CD4-positive, alpha-beta memory T cell (primary cell): Measurements from ENCODE around the gene TRHDE. TPM values are rescaled to one million over a fixed set of nuclear protein-coding genes. Genes with fewer than 3 reads are reported as not detected.

Experiments used
- CTCF ChIA-PET: fragments of 350-600 bp; sonication (Branson Sonifier 250); formaldehyde crosslinking; loops from one replicate; lab custom pipeline; 2021; ENCODE audit warnings: inconsistent platforms; ENCODE audit not compliant: partially characterized antibody; lab: Charles Lee
- POLR2A ChIA-PET: fragments of 350-600 bp; sonication (Branson Sonifier 250); formaldehyde crosslinking; loops from one replicate; lab custom pipeline; 2021; ENCODE audit not compliant: partially characterized antibody; lab: Charles Lee
- DNase-seq, 5 donors: peaks; one replicate each; pipeline versions ENCODE4 v3.0.0 to v3.0.0-alpha.2; 2020 to 2022; ENCODE audit warnings: mixed read lengths in 1 of 5
- H3K27ac ChIP-seq: one replicate; pipeline ENCODE4 v1.7.0; 2013; ENCODE audit warnings: low read depth, low read length
- H3K27me3 ChIP-seq: 2 replicates; pipeline ENCODE4 v1.7.0; 2013; ENCODE audit warnings: mild to moderate bottlenecking, low read length, moderate library complexity; ENCODE audit not compliant: insufficient read depth
- H3K36me3 ChIP-seq: 2 replicates; pipeline ENCODE4 v1.7.0; 2013; ENCODE audit warnings: mild to moderate bottlenecking, low read length, moderate library complexity; ENCODE audit not compliant: insufficient read depth
- H3K4me1 ChIP-seq: 2 replicates; pipeline ENCODE4 v1.7.0; 2013; ENCODE audit warnings: mild to moderate bottlenecking, low read length, moderate library complexity; ENCODE audit not compliant: insufficient read depth
- H3K4me3 ChIP-seq, 2 donors: one replicate each; pipeline ENCODE4 v1.7.0; 2013; ENCODE audit warnings: low read length in 2 of 2, mild to moderate bottlenecking in 1 of 2
- H3K9me3 ChIP-seq, 2 donors: one replicate each; pipeline ENCODE4 v1.7.0; 2013; ENCODE audit warnings: low read length in 2 of 2, control low read depth in 1 of 2; ENCODE audit not compliant: control insufficient read depth in 1 of 2
- H3K27ac Mint-ChIP-seq, 7 donors: one replicate each; pipeline ENCODE4 v1.8.0; 2020 to 2021; ENCODE audit warnings: mixed read lengths in 7 of 7, mild to moderate bottlenecking in 6 of 7, inconsistent platforms in 3 of 7, moderate library complexity in 3 of 7
- H3K27me3 Mint-ChIP-seq, 2 donors: one replicate each; pipeline ENCODE4 v1.8.0; 2020 to 2021; ENCODE audit warnings: mixed read lengths in 2 of 2
- H3K36me3 Mint-ChIP-seq, 2 donors: one replicate each; pipeline ENCODE4 v1.8.0; 2020 to 2021; ENCODE audit warnings: mixed read lengths in 2 of 2, inconsistent platforms in 1 of 2, mild to moderate bottlenecking in 1 of 2
- H3K4me1 Mint-ChIP-seq, 4 donors: one replicate each; pipeline ENCODE4 v1.8.0; 2020 to 2021; ENCODE audit warnings: mixed read lengths in 4 of 4, mild to moderate bottlenecking in 1 of 4
- H3K4me3 Mint-ChIP-seq, 8 donors: one replicate each; pipeline ENCODE4 v1.8.0; 2020 to 2021; ENCODE audit warnings: mixed read lengths in 8 of 8, mild to moderate bottlenecking in 7 of 8, moderate library complexity in 6 of 8, inconsistent platforms in 3 of 8
- H3K9me3 Mint-ChIP-seq, 8 donors: one replicate each; pipeline ENCODE4 v1.8.0; 2020 to 2021; ENCODE audit warnings: mixed read lengths in 8 of 8, mild to moderate bottlenecking in 5 of 8, inconsistent platforms in 3 of 8, moderate library complexity in 1 of 8
- intact Hi-C: fragments of 100-400 bp; cut with micrococcal nuclease; formaldehyde crosslinking; loops from one replicate; pipeline ENCODE4 v1.15.1; 2023
- polyA plus RNA-seq, 2 donors: library from polyadenylated mRNA; unstranded; fragments of 300-500 nt; fragmentation: Illumina TruSeq; gene quantifications; one replicate each; pipeline ENCODE4 v1.2.3, GENCODE V29; 2021
- total RNA-seq, 2 experiments: library from RNA; stranded (reverse); gene quantifications; one replicate each; pipeline ENCODE4 v1.2.3, GENCODE V29; 2021

The TRHDE gene
- total and polyA plus RNA-seq, 4 experiments from 2014 or later, result not detected

GRCh38 chr12:72281126-72281525 is 9.0 kb downstream of the TRHDE start:
- Mint-ChIP-seq H3K4me1 (no peaks in the 10 kb centered on the region), H3K27me3 (peaks cover 1 to 3% of the 10 kb centered on the region in 2 donors), H3K9me3 (no peaks in the 10 kb centered on the region), H3K4me3 (no peak overlapping the region), H3K27ac (no peak overlapping the region), H3K36me3 (no peaks in the 10 kb centered on the region)
- no peaks in the 10 kb centered on the region for H3K36me3 ChIP-seq
- H3K27ac ChIP-seq, result no peak overlapping the region
- no peak overlapping the region for H3K4me3 ChIP-seq
- H3K27me3 ChIP-seq, result no peaks in the 10 kb centered on the region
- no peaks in the 10 kb centered on the region for H3K9me3 ChIP-seq
- no peak for DNase-seq
- no peaks in the 10 kb centered on the region for H3K4me1 ChIP-seq
- CTCF ChIA-PET, result no interaction called here
- POLR2A ChIA-PET, result no interaction called here
- intact Hi-C loops, result no loop called here

GRCh38 chr12:72282721-72283120 is 10.6 kb downstream of the TRHDE start:
- H3K27me3 Mint-ChIP-seq, result peaks cover 0 to 3% of the 10 kb centered on the region in 2 donors
- ChIA-PET POLR2A (no interaction called here), CTCF (interaction anchor here (1.5 kb wide), 1 partner anchor 9 kb away, joined by 3 read pairs; no protein-coding TSS in a partner anchor)
- Histone ChIP-seq H3K36me3 (no peaks in the 10 kb centered on the region), H3K27me3 (no peaks in the 10 kb centered on the region), H3K4me3 (no peak overlapping the region), H3K4me1 (no peaks in the 10 kb centered on the region), H3K27ac (no peak overlapping the region), H3K9me3 (no peaks in the 10 kb centered on the region)
- H3K27ac Mint-ChIP-seq, result no peak overlapping the region
- intact Hi-C loops, result no loop called here
- H3K4me3 Mint-ChIP-seq, result no peak overlapping the region
- no peak for DNase-seq
- no peaks in the 10 kb centered on the region for H3K4me1 Mint-ChIP-seq
- H3K36me3 Mint-ChIP-seq, result no peaks in the 10 kb centered on the region
- peaks cover 0 to 6% (median 0%) of the 10 kb centered on the region in 8 donors for H3K9me3 Mint-ChIP-seq

GRCh38 chr12:72285861-72286260 is 13.7 kb downstream of the TRHDE start:
- H3K27me3 Mint-ChIP-seq, result no peaks in the 10 kb centered on the region
- Histone ChIP-seq H3K27me3 (no peaks in the 10 kb centered on the region), H3K27ac (no peak overlapping the region), H3K9me3 (no peaks in the 10 kb centered on the region), H3K36me3 (no peaks in the 10 kb centered on the region), H3K4me1 (no peaks in the 10 kb centered on the region), H3K4me3 (no peak overlapping the region)
- DNase-seq, result no peak
- no peak overlapping the region for H3K27ac Mint-ChIP-seq
- H3K4me1 Mint-ChIP-seq, result no peaks in the 10 kb centered on the region
- H3K9me3 Mint-ChIP-seq, result peaks cover 0 to 6% (median 0%) of the 10 kb centered on the region in 8 donors
- ChIA-PET CTCF (no interaction called here), POLR2A (no interaction called here)
- H3K4me3 Mint-ChIP-seq, result no peak overlapping the region
- intact Hi-C loops, result no loop called here
- no peaks in the 10 kb centered on the region for H3K36me3 Mint-ChIP-seq

DNA sequence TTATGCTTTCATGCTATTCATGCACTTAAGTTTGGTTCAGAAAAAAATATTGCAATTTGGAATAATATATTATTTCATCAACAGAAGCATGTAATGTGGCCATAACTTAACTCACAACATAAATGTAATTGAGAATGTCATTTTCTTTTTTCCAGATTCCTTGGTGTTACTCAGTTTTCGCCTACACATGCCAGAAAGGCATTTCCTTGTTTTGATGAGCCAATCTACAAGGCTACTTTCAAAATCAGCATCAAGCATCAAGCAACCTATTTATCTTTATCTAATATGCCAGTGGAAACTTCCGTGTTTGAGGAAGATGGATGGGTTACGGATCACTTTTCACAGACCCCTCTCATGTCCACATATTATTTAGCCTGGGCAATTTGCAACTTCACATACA is 14.4 kb downstream of the TRHDE start:
- Mint-ChIP-seq H3K27ac (no peak overlapping the region), H3K9me3 (peaks cover 0 to 6% (median 0%) of the 10 kb centered on the region in 8 donors), H3K36me3 (no peaks in the 10 kb centered on the region), H3K4me3 (no peak overlapping the region), H3K4me1 (no peaks in the 10 kb centered on the region), H3K27me3 (no peaks in the 10 kb centered on the region)
- Histone ChIP-seq H3K4me1 (no peaks in the 10 kb centered on the region), H3K27me3 (no peaks in the 10 kb centered on the region), H3K27ac (no peak overlapping the region), H3K36me3 (no peaks in the 10 kb centered on the region), H3K4me3 (no peak overlapping the region), H3K9me3 (no peaks in the 10 kb centered on the region)
- intact Hi-C loops, result no loop called here
- no peak for DNase-seq
- CTCF ChIA-PET, result no interaction called here
- POLR2A ChIA-PET, result no interaction called here

- no peak overlapping the region for H3K27ac ChIP-seq
- no peak overlapping the region for H3K27ac Mint-ChIP-seq
- no peaks in the 10 kb centered on the region for H3K36me3 Mint-ChIP-seq
Observed at GRCh38 chr12:72288436-72288835, 16.3 kb downstream of the TRHDE start.

DNA sequence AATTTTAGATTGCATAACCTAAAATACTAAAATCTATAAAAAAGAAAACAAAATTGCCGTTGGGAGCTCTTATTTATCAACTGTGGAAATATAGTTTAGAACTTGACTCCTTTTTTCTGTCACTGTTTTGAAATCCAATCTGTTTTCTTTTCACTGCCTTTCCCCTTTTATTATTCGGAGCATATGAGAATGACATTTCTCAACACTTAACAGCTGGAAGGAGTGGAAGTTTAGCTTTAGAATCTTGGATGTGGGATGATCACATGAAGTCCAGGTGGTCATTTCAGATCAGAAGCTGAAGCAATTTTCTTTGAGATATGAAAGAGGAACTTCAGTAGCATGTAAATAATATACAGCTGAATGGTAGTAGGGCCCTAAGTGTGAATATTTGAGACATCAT is 16.7 kb downstream of the TRHDE start:
- no peaks in the 10 kb centered on the region for H3K36me3 Mint-ChIP-seq
- no peaks in the 10 kb centered on the region for H3K27me3 Mint-ChIP-seq

More at GRCh38 chr12:72288436-72288835, 16.3 kb downstream of the TRHDE start:
- no peak for DNase-seq
- no peak overlapping the region for H3K4me3 Mint-ChIP-seq
- no peaks in the 10 kb centered on the region for H3K9me3 ChIP-seq
- H3K9me3 Mint-ChIP-seq, result peaks cover 0 to 6% (median 0%) of the 10 kb centered on the region in 8 donors
- H3K27me3 Mint-ChIP-seq, result no peaks in the 10 kb centered on the region
- ChIA-PET POLR2A (no interaction called here), CTCF (no interaction called here)
- no peak overlapping the region for H3K4me3 ChIP-seq
- H3K4me1 ChIP-seq, result no peaks in the 10 kb centered on the region
- no peaks in the 10 kb centered on the region for H3K27me3 ChIP-seq
- no peaks in the 10 kb centered on the region for H3K4me1 Mint-ChIP-seq
- intact Hi-C loops, result no loop called here
- H3K36me3 ChIP-seq, result no peaks in the 10 kb centered on the region

GRCh38 chr12:72289633-72290032 is 17.5 kb downstream of the TRHDE start:
- ChIA-PET CTCF (no interaction called here), POLR2A (no interaction called here)
- Histone ChIP-seq H3K9me3 (no peaks in the 10 kb centered on the region), H3K4me3 (no peak overlapping the region), H3K27ac (no peak overlapping the region), H3K27me3 (no peaks in the 10 kb centered on the region), H3K4me1 (no peaks in the 10 kb centered on the region), H3K36me3 (no peaks in the 10 kb centered on the region)
- Mint-ChIP-seq H3K27ac (no peak overlapping the region), H3K27me3 (no peaks in the 10 kb centered on the region), H3K9me3 (peaks cover 0 to 6% (median 0%) of the 10 kb centered on the region in 8 donors), H3K36me3 (no peaks in the 10 kb centered on the region), H3K4me1 (no peaks in the 10 kb centered on the region), H3K4me3 (no peak overlapping the region)
- intact Hi-C loops, result no loop called here
- DNase-seq, result no peak

More for the DNA sequence above, 16.7 kb downstream of the TRHDE start:
- H3K27ac Mint-ChIP-seq, result no peak overlapping the region
- Histone ChIP-seq H3K36me3 (no peaks in the 10 kb centered on the region), H3K4me3 (no peak overlapping the region), H3K9me3 (no peaks in the 10 kb centered on the region), H3K4me1 (no peaks in the 10 kb centered on the region), H3K27me3 (no peaks in the 10 kb centered on the region), H3K27ac (no peak overlapping the region)
- peaks cover 0 to 6% (median 0%) of the 10 kb centered on the region in 8 donors for H3K9me3 Mint-ChIP-seq
- DNase-seq, result no peak
- CTCF ChIA-PET, result no interaction called here
- no peak overlapping the region for H3K4me3 Mint-ChIP-seq
- intact Hi-C loops, result no loop called here
- H3K4me1 Mint-ChIP-seq, result no peaks in the 10 kb centered on the region
- POLR2A ChIA-PET, result no interaction called here

DNA sequence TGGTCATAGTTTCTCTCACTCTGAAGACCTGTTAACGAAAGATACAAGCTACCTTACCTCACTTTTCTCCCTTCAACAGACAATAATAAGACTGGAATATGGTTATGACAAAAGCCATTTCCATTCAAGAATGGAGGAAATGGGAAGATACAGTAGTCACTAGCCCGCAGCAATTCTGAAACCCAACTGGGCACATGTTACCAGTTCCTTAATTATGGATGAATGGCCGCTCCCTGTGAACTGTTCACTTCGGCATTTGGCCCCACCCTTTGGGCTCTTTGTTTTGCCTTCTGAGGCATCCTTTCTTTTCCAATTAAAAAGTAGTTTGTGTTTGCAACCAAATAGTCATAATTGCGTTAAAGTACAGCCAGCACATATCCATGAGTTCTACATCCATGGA is 19.0 kb downstream of the TRHDE start:
- Histone ChIP-seq H3K9me3 (no peaks in the 10 kb centered on the region), H3K4me3 (no peak overlapping the region), H3K36me3 (no peaks in the 10 kb centered on the region), H3K27ac (no peak overlapping the region), H3K4me1 (no peaks in the 10 kb centered on the region), H3K27me3 (no peaks in the 10 kb centered on the region)
- Mint-ChIP-seq H3K27me3 (no peaks in the 10 kb centered on the region), H3K9me3 (peaks cover 0 to 6% (median 0%) of the 10 kb centered on the region in 8 donors), H3K4me3 (no peak overlapping the region), H3K4me1 (no peaks in the 10 kb centered on the region), H3K27ac (no peak overlapping the region), H3K36me3 (no peaks in the 10 kb centered on the region)
- ChIA-PET CTCF (no interaction called here), POLR2A (no interaction called here)
- intact Hi-C loops, result no loop called here
- no peak for DNase-seq
